HG03432 (cell line): ENCODE measurements around the gene ZBTB22.
A peak's percentile ranks its signal among the peaks of the same experiment; 100 is the strongest.
"Not testable (repeated sequence)": the region's sequence is repeated elsewhere in the genome, so short reads cannot be mapped to it uniquely, and the experiment has no call there.

Experiments used
- ATAC-seq: cut with Tn5 transposase; IDR thresholded peaks from one replicate; pipeline ENCODE4 v1.9.1; 2021; ENCODE audit warnings: mild to moderate bottlenecking, moderate library complexity; ENCODE audit not compliant: unreplicated experiment

ZBTB22 gene

GRCh38 chr6:33317669-33318425, at the start of gene ZBTB22:
Gene ZBTB22, minus strand, starts transcription at chr6:33317744. Its CDS starts 828 bp downstream, at chr6:33316916.
- peak; percentile 50 for ATAC-seq

GRCh38 chr6:33367009-33367714, 49.6 kb upstream of the ZBTB22 start:
- no peak for ATAC-seq

GRCh38 chr6:33365206-33365971, 47.8 kb upstream of the ZBTB22 start:
- ATAC-seq, result not testable (repeated sequence)

GRCh38 chr6:33364475-33365205, 47.1 kb upstream of the ZBTB22 start:
- not testable (repeated sequence) for ATAC-seq

GRCh38 chr6:33363486-33363885, 45.9 kb upstream of the ZBTB22 start:
- not testable (repeated sequence) for ATAC-seq

GRCh38 chr6:33359331-33359730, 41.8 kb upstream of the ZBTB22 start:
- no peak for ATAC-seq

- not testable (repeated sequence) for ATAC-seq
Measured at GRCh38 chr6:33357160-33357871, 39.8 kb upstream of the ZBTB22 start.

GRCh38 chr6:33356295-33356694, 38.8 kb upstream of the ZBTB22 start:
- no peak for ATAC-seq

GRCh38 chr6:33355860-33356259, 38.3 kb upstream of the ZBTB22 start:
- ATAC-seq, result not testable (repeated sequence)

GRCh38 chr6:33347816-33348215, 30.3 kb upstream of the ZBTB22 start:
- no peak for ATAC-seq

GRCh38 chr6:33346972-33347371, 29.4 kb upstream of the ZBTB22 start:
- ATAC-seq, result not testable (repeated sequence)

GRCh38 chr6:33344701-33345697, 27.5 kb upstream of the ZBTB22 start:
- ATAC-seq, result no peak

- no peak for ATAC-seq
Measured at GRCh38 chr6:33343953-33344611, 26.5 kb upstream of the ZBTB22 start.

- ATAC-seq, result not testable (repeated sequence)
Measured at GRCh38 chr6:33343606-33343952, 26.0 kb upstream of the ZBTB22 start.

GRCh38 chr6:33339193-33339592, 21.6 kb upstream of the ZBTB22 start:
- ATAC-seq, result no peak

GRCh38 chr6:33336495-33336894, 19.0 kb upstream of the ZBTB22 start:
- ATAC-seq, result no peak

- ATAC-seq, result no peak
Measured at GRCh38 chr6:33335916-33336315, 18.4 kb upstream of the ZBTB22 start.

- ATAC-seq, result no peak
Measured at GRCh38 chr6:33333666-33334065, 16.1 kb upstream of the ZBTB22 start.
